OCI-LY7 (cell line): ENCODE data around the gene SEC61A2. TPM values are rescaled to one million over a fixed set of nuclear protein-coding genes. Genes with fewer than 3 reads are reported as not detected.

Source experiments
- microRNA-seq: library from miRNA; unstranded; fragments of <30 nt; microRNA quantifications from one replicate; pipeline ENCODE4 v1.2.0, GENCODE V29; 2022; ENCODE audit warnings: borderline replicate concordance
- small RNA-seq: library from RNA; depleted of rRNA; stranded (forward); fragments of <200 nt; gene quantifications from one replicate; pipeline ENCODE3, GENCODE V24; 2014
- total RNA-seq, 2 experiments: library from RNA; depleted of rRNA in 1 of 2; stranded (reverse); fragments of >200 nt in 1 of 2; shearing (Covaris generic) in 1 of 2; gene quantifications; 2 replicates each; pipeline ENCODE4 v1.2.3, GENCODE V29; 2014 to 2022

Gene SEC61A2
- total RNA-seq, 2 experiments from 2014 or later: 5.5 to 15.1 TPM

Small RNA genes within 50 kb of the gene (microRNA-seq; reads per million reads assigned to microRNA genes)
- not detected for gene MIR548AK

Small RNA genes within 50 kb of the gene (small RNA-seq; reads per million reads assigned to genes)
- gene MIR548AK (not detected), gene RNU6-88P (not detected)

Other genes starting within 250 kb of the SEC61A2 start
- gene UPF2, start 86.9 kb upstream of the SEC61A2 start, total RNA-seq (2014; rRNA removed; shearing (Covaris generic)): 24.8 and 28.0 TPM in 2 replicates
- gene UPF2, start 86.9 kb upstream of the SEC61A2 start, total RNA-seq (2022): 44.6 and 46.8 TPM in 2 replicates
- 46.5 and 53.1 TPM in 2 replicates for gene DHTKD1, start 60.7 kb upstream of the SEC61A2 start, total RNA-seq (2014; rRNA removed; shearing (Covaris generic))
- 71.4 and 81.9 TPM in 2 replicates for gene DHTKD1, start 60.7 kb upstream of the SEC61A2 start, total RNA-seq (2022)
- gene NUDT5, start 66.2 kb downstream of the SEC61A2 start, total RNA-seq (2014; rRNA removed; shearing (Covaris generic)): 55.7 and 70.2 TPM in 2 replicates
- 92.1 and 105 TPM in 2 replicates for gene NUDT5, start 66.2 kb downstream of the SEC61A2 start, total RNA-seq (2022)
- 138 and 168 TPM in 2 replicates for gene CDC123, start 66.5 kb downstream of the SEC61A2 start, total RNA-seq (2014; rRNA removed; shearing (Covaris generic))
- gene CDC123, start 66.5 kb downstream of the SEC61A2 start, total RNA-seq (2022): 128 and 135 TPM in 2 replicates
- 17.8 and 19.0 TPM in 2 replicates for gene CAMK1D, start 219.9 kb downstream of the SEC61A2 start, total RNA-seq (2014; rRNA removed; shearing (Covaris generic))
- 25.6 and 28.0 TPM in 2 replicates for gene CAMK1D, start 219.9 kb downstream of the SEC61A2 start, total RNA-seq (2022)